Osteocyte (in vitro differentiated cells): ENCODE results near the gene TPO. TPM values are rescaled to one million over a fixed set of nuclear protein-coding genes. Genes with fewer than 3 reads are reported as not detected.

ENCODE experiments used
- DNase-seq: peaks from one replicate; pipeline ENCODE4 v3.0.0; 2021; ENCODE audit warnings: mixed read lengths; ENCODE audit not compliant: unreplicated experiment; ENCODE audit errors: extremely low spot score
- H3K27ac Mint-ChIP-seq: one replicate; pipeline ENCODE4 v1.8.0; 2021; ENCODE audit warnings: mild to moderate bottlenecking, mixed read lengths; ENCODE audit not compliant: unreplicated experiment
- H3K27me3 Mint-ChIP-seq: one replicate; pipeline ENCODE4 v1.8.0; 2021; ENCODE audit warnings: mixed read lengths; ENCODE audit not compliant: unreplicated experiment
- H3K36me3 Mint-ChIP-seq: one replicate; pipeline ENCODE4 v1.8.0; 2021; ENCODE audit warnings: mixed read lengths; ENCODE audit not compliant: unreplicated experiment
- H3K4me1 Mint-ChIP-seq: one replicate; pipeline ENCODE4 v1.8.0; 2021; ENCODE audit warnings: mixed read lengths; ENCODE audit not compliant: unreplicated experiment
- H3K4me3 Mint-ChIP-seq: one replicate; pipeline ENCODE4 v1.8.0; 2021; ENCODE audit warnings: mild to moderate bottlenecking, moderate library complexity, mixed read lengths; ENCODE audit not compliant: unreplicated experiment
- H3K9me3 Mint-ChIP-seq: one replicate; pipeline ENCODE4 v1.8.0; 2021; ENCODE audit warnings: mixed read lengths; ENCODE audit not compliant: unreplicated experiment
- CTCF ChIP-seq: fragments of 200-600 bp; sonication (generic); IDR thresholded peaks from 2 replicates; pipeline ENCODE4 v1.5.0; 2021; ENCODE audit warnings: antibody characterized with exemption, mild to moderate bottlenecking, moderate library complexity
- total RNA-seq: library from RNA; stranded (reverse); gene quantifications from 2 replicates; pipeline ENCODE4 v1.2.1, GENCODE V29; 2021

Gene TPO
- total RNA-seq, 1 donor from 2014 or later: not detected

GRCh38 chr2:1477196-1478040 is 64.2 kb downstream of the TPO start:
- Mint-ChIP-seq H3K4me3 (no peak overlapping the region), H3K27ac (no peak overlapping the region), H3K4me1 (no peaks in the 10 kb centered on the region), H3K36me3 (no peaks in the 10 kb centered on the region), H3K27me3 (no peaks in the 10 kb centered on the region), H3K9me3 (no peaks in the 10 kb centered on the region)
- DNase-seq: no peak
- no peak for TF ChIP-seq CTCF

- DNase-seq: no peak
- TF ChIP-seq CTCF: no peak
- H3K4me3 Mint-ChIP-seq: no peak overlapping the region
- no peak overlapping the region for H3K27ac Mint-ChIP-seq
- H3K4me1 Mint-ChIP-seq: no peaks in the 10 kb centered on the region
- no peaks in the 10 kb centered on the region for H3K9me3 Mint-ChIP-seq
- no peaks in the 10 kb centered on the region for H3K36me3 Mint-ChIP-seq
- H3K27me3 Mint-ChIP-seq: no peaks in the 10 kb centered on the region
Measured at GRCh38 chr2:1478311-1479305, 65.3 kb downstream of the TPO start.

GRCh38 chr2:1479346-1479745 is 66.1 kb downstream of the TPO start:
- Mint-ChIP-seq H3K36me3 (no peaks in the 10 kb centered on the region), H3K27ac (no peak overlapping the region), H3K4me1 (no peaks in the 10 kb centered on the region), H3K27me3 (no peaks in the 10 kb centered on the region), H3K9me3 (no peaks in the 10 kb centered on the region), H3K4me3 (no peak overlapping the region)
- TF ChIP-seq CTCF: no peak
- no peak for DNase-seq

GRCh38 chr2:1480671-1481076 is 67.4 kb downstream of the TPO start:
- H3K4me3 Mint-ChIP-seq: no peak overlapping the region
- no peak for DNase-seq
- no peak for TF ChIP-seq CTCF
- no peaks in the 10 kb centered on the region for H3K36me3 Mint-ChIP-seq
- H3K4me1 Mint-ChIP-seq: no peaks in the 10 kb centered on the region
- H3K27ac Mint-ChIP-seq: no peak overlapping the region
- no peaks in the 10 kb centered on the region for H3K27me3 Mint-ChIP-seq
- no peaks in the 10 kb centered on the region for H3K9me3 Mint-ChIP-seq
